Measurements from ENCODE around the gene CHCHD3.
"Not testable (repeated sequence)": the region's sequence is repeated elsewhere in the genome, so short reads cannot be mapped to it uniquely, and the experiment has no call there.

CHCHD3 gene

GRCh38 chr7:132897093-132897687 is 184.7 kb downstream of the CHCHD3 start:
- no peak for DNase-seq

- no peak for DNase-seq
Measured at GRCh38 chr7:132895231-132895630, 186.7 kb downstream of the CHCHD3 start.

- no peak for DNase-seq
Measured at GRCh38 chr7:132893560-132893959, 188.3 kb downstream of the CHCHD3 start.

GRCh38 chr7:132892744-132893143 is 189.1 kb downstream of the CHCHD3 start:
- not testable (repeated sequence) for DNase-seq

GRCh38 chr7:132891554-132891953 is 190.3 kb downstream of the CHCHD3 start:
- DNase-seq: no peak

- DNase-seq: no peak
Measured at GRCh38 chr7:132882714-132883428, 199.0 kb downstream of the CHCHD3 start.

GRCh38 chr7:132881317-132881716 is 200.6 kb downstream of the CHCHD3 start:
- DNase-seq: no peak

GRCh38 chr7:132879579-132879978 is 202.3 kb downstream of the CHCHD3 start:
- DNase-seq: no peak

GRCh38 chr7:132878204-132878919 is 203.5 kb downstream of the CHCHD3 start:
- no peak for DNase-seq

- no peak for DNase-seq
Measured at GRCh38 chr7:132877573-132877972, 204.3 kb downstream of the CHCHD3 start.

GRCh38 chr7:132876576-132876975 is 205.3 kb downstream of the CHCHD3 start:
- DNase-seq: no peak

GRCh38 chr7:132872034-132872433 is 209.9 kb downstream of the CHCHD3 start:
- no peak for DNase-seq

- DNase-seq: no peak
Measured at GRCh38 chr7:132871419-132871818, 210.5 kb downstream of the CHCHD3 start.

GRCh38 chr7:132869166-132869861 is 212.6 kb downstream of the CHCHD3 start:
- no peak for DNase-seq

GRCh38 chr7:132866551-132866950 is 215.3 kb downstream of the CHCHD3 start:
- no peak for DNase-seq

GRCh38 chr7:132866144-132866531 is 215.8 kb downstream of the CHCHD3 start:
- no peak for DNase-seq

GRCh38 chr7:132865366-132866143 is 216.3 kb downstream of the CHCHD3 start:
- DNase-seq: no peak

GRCh38 chr7:132861940-132862554 is 219.8 kb downstream of the CHCHD3 start:
- DNase-seq: no peak

- DNase-seq: no peak
Measured at GRCh38 chr7:132861424-132861823, 220.5 kb downstream of the CHCHD3 start.

GRCh38 chr7:132859199-132859598 is 222.7 kb downstream of the CHCHD3 start:
- no peak for DNase-seq

- DNase-seq: no peak
Measured at GRCh38 chr7:132858760-132859159, 223.1 kb downstream of the CHCHD3 start.

- DNase-seq: no peak
Measured at GRCh38 chr7:132858251-132858650, 223.6 kb downstream of the CHCHD3 start.
